Measurements from ENCODE around the gene TLX2.

TLX2 gene

DNA sequence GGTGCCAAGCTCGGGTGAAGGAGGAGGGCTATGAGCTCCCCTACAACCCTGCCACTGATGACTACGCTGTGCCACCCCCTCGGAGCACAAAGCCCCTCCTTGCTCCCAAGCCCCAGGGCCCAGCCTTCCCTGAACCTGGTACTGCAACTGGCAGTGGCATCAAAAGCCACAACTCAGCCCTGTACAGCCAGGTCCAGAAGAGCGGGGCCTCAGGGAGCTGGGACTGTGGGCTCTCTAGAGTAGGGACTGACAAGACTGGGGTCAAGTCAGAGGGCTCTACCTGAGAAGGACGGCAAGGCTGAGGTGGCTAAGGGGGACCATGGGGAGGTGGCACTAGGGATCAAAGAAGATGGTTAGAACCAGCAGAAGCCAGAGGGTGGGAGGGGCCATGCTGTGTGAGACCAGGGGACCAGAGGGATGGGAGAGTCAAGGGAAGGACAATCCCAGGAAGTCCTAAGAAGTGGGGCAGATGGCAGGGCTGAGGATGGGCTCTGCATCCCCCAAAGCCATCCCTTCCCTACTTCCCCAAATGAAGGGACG is 42.7 kb downstream of the TLX2 start:
- Histone ChIP-seq H3K27ac (replicated peaks) (peak overlapping the region; percentile 94; the same call in 1 of the 2 replicates), H3K4me3 (replicated peaks; ENCODE audit: insufficient read depth, low read length) (no peak overlapping the region), H3K27me3 (ENCODE audit: insufficient read depth, poor library complexity, severe bottlenecking) (no peaks in the 10 kb centered on the region)
- TF ChIP-seq GABPA (IDR thresholded peaks at IDR 0.05; ENCODE audit: low read depth) (no peak), SPI1 (IDR thresholded peaks at IDR 0.05; ENCODE audit: borderline replicate concordance, low read depth) (no peak), POLR2AphosphoS5 (IDR thresholded peaks at IDR 0.05; ENCODE audit: low read depth) (no peak; the same call in 1 of the 2 replicates), REST (IDR thresholded peaks at IDR 0.05; ENCODE audit: insufficient replicate concordance, low read depth) (no peak)
- TF ChIP-seq, protein P1, sequence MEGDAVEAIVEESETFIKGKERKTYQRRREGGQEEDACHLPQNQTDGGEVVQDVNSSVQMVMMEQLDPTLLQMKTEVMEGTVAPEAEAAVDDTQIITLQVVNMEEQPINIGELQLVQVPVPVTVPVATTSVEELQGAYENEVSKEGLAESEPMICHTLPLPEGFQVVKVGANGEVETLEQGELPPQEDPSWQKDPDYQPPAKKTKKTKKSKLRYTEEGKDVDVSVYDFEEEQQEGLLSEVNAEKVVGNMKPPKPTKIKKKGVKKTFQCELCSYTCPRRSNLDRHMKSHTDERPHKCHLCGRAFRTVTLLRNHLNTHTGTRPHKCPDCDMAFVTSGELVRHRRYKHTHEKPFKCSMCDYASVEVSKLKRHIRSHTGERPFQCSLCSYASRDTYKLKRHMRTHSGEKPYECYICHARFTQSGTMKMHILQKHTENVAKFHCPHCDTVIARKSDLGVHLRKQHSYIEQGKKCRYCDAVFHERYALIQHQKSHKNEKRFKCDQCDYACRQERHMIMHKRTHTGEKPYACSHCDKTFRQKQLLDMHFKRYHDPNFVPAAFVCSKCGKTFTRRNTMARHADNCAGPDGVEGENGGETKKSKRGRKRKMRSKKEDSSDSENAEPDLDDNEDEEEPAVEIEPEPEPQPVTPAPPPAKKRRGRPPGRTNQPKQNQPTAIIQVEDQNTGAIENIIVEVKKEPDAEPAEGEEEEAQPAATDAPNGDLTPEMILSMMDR (IDR thresholded peaks at IDR 0.05; ENCODE audit: insufficient read depth, low read length) = no peak
- no peak for DNase-seq (ENCODE audit: low read depth in 1 of 2, low spot score in 1 of 2)

GRCh38 chr2:74558284-74559230 is 44.3 kb downstream of the TLX2 start:
- TF ChIP-seq SPI1 (IDR thresholded peaks at IDR 0.05; ENCODE audit: borderline replicate concordance, low read depth) (no peak), POLR2AphosphoS5 (IDR thresholded peaks at IDR 0.05; ENCODE audit: low read depth) (peak; percentile 23; the same call in 1 of the 2 replicates)
- Histone ChIP-seq H3K4me3 (replicated peaks; ENCODE audit: insufficient read depth, low read length) (no peak overlapping the region), H3K27me3 (ENCODE audit: insufficient read depth, poor library complexity, severe bottlenecking) (no peaks in the 10 kb centered on the region), H3K27ac (replicated peaks) (peak overlapping the region; percentile 52)
- peak in 1 of 2 experiments; percentile 46 for DNase-seq (ENCODE audit: low read depth in 1 of 2, low spot score in 1 of 2)

GRCh38 chr2:74559912-74560311 is 45.7 kb downstream of the TLX2 start:
- TF ChIP-seq, protein P1 (IDR thresholded peaks at IDR 0.05; ENCODE audit: insufficient read depth, low read length) = no peak
- TF ChIP-seq GABPA (IDR thresholded peaks at IDR 0.05; ENCODE audit: low read depth) = no peak
- no peak for TF ChIP-seq REST (IDR thresholded peaks at IDR 0.05; ENCODE audit: insufficient replicate concordance, low read depth)
- no peak for TF ChIP-seq SPI1 (IDR thresholded peaks at IDR 0.05; ENCODE audit: borderline replicate concordance, low read depth)
- TF ChIP-seq POLR2AphosphoS5 (IDR thresholded peaks at IDR 0.05; ENCODE audit: low read depth) = no peak
- DNase-seq (ENCODE audit: low read depth in 1 of 2, low spot score in 1 of 2) = no peak
- Histone ChIP-seq H3K27ac (replicated peaks) (no peak overlapping the region), H3K4me3 (replicated peaks; ENCODE audit: insufficient read depth, low read length) (no peak overlapping the region), H3K27me3 (ENCODE audit: insufficient read depth, poor library complexity, severe bottlenecking) (no peaks in the 10 kb centered on the region)

- DNase-seq (ENCODE audit: low read depth in 1 of 2, low spot score in 1 of 2) = no peak
- H3K4me3 ChIP-seq (replicated peaks; ENCODE audit: insufficient read depth, low read length) = no peak overlapping the region
These were observed 46.3 kb downstream of the TLX2 start for GRCh38 chr2:74560591-74560990.

More at GRCh38 chr2:74560591-74560990, 46.3 kb downstream of the TLX2 start:
- Histone ChIP-seq H3K27me3 (ENCODE audit: insufficient read depth, poor library complexity, severe bottlenecking) (no peaks in the 10 kb centered on the region), H3K27ac (replicated peaks) (no peak overlapping the region)
- TF ChIP-seq SPI1 (IDR thresholded peaks at IDR 0.05; ENCODE audit: borderline replicate concordance, low read depth) = no peak
- TF ChIP-seq GABPA (IDR thresholded peaks at IDR 0.05; ENCODE audit: low read depth) = no peak
- TF ChIP-seq REST (IDR thresholded peaks at IDR 0.05; ENCODE audit: insufficient replicate concordance, low read depth) = no peak
- no peak for TF ChIP-seq POLR2AphosphoS5 (IDR thresholded peaks at IDR 0.05; ENCODE audit: low read depth)
- TF ChIP-seq, protein P1 (IDR thresholded peaks at IDR 0.05; ENCODE audit: insufficient read depth, low read length) = no peak

All from HL-60 (cell line).